ENCODE measurements around the gene PSMA5.

The PSMA5 gene

DNA sequence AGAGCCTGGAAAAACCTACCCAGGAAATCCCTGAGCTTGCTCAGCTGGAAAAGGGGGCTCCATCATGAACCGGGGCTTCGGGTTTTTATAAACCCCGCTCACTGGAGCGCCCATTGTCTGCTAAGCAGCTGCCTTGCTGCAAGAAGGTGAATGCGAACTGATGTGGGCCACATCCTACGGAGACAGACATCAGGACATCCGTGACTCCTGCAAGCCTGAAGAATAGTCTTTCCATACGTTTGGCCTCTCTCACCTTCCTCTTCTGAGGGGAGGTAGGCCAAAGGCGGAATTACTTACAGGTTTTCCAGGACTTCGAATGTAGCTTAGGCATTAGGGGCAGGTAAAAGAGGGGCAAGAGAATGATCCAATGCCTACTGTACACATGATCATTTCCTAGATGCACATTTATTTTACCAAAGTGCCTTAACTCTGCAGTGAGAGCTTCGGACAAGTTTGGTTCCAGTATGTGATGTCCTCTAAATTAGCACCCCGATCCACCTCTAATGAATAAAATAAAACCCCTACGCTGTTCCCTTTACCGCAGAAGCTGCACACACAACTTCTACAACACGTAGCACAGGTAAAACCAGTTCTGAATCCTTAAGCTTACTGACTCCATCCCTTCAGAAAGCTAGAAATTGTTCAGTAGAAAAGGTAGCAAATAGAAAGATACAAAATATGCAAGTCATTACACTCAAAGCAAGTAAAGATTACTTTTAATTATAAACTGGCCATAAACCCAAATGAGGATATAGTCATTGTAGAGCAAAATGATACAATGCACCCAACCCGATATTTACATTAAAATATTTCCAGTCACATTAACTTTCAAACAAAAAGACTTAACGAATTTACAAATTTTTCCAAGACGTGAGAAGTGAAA is 27.7 kb downstream of the PSMA5 start:
- TF ChIP-seq GATA3 (IDR thresholded peaks at IDR 0.05; ENCODE audit: low read depth, low read length) (no peak), GATA2 (IDR thresholded peaks at IDR 0.05; ENCODE audit: low read depth, low read length) (no peak)

DNA sequence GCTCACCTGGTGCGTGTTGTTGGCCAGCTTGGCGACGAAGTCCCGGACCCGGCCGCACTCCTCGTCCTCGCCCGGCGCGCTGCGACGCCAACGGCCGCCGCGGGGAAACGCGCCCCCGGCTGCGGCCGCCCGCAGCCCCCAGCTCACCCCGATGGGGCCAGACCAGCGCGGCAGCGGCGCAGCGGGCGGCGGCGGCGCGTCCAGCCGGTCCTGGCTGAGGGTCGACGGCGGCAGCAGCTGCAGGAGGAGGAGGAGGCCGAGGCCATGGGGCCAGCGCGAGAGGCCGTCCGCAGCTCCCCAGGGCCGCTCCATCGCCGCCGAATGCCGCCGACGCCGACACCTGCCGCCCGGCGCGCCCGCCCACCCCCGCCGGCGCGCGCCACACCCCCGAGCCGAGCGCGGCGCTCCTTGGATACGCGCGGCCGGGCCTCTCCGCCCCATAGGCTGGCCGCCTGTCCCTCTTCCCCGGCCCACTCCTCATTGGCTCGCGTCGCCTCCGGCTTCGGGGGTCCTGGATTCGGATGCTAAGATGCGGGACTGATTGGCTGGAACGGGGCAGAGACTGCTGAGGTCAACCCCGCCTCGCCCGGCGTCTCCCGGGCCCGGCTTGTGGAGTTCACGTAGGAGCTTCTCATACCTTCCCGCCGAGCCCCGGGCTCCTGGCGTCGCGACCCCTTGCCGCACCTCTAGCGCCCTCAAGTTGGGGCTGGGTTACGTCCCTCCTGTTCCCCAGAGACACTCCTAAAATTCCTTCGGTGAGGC is 28.5 kb downstream of the PSMA5 start, which contains the start of gene SORT1:
Gene SORT1, minus strand, starts transcription at position 338 of the 762 bp plus-strand sequence. Its CDS starts 26 bp downstream, at position 312.
- TF ChIP-seq GATA2 (IDR thresholded peaks at IDR 0.05; ENCODE audit: low read depth, low read length) (no peak), GATA3 (IDR thresholded peaks at IDR 0.05; ENCODE audit: low read depth, low read length) (no peak)

DNA sequence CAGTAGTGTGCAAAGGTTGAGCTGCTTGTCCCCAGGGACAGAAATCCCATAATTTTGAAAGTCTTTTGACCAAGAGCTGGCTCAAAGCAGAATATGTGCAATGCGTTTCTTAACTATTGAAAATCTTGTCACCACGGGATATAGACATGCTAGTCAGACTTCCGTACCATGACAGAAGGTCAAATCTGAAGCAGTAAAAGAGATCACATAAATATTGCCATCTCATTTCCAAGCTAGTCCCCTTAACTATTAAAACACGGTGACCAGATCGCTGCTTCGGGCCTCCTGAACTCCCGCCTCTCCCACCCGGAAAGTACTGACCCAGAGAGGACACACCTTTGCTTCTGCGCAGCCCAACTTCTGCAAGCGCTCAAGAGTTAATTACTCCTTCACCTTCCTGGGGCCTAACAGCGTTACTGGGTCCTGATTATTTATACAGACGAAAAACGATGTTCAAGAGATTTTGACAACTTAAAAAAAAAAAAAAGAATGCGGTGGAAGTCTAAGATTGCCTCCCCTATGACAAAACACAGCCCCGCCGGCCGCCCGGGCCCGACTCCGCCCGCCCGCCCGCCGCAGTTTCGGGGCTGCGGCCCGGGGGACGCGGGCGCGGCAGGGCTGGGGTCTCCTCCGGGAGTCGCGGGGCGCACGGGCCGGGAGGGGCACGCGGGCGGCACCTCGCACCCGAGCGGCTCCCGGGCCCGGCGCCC is 29.2 kb downstream of the PSMA5 start:
- TF ChIP-seq GATA2 (IDR thresholded peaks at IDR 0.05; ENCODE audit: low read depth, low read length), result no peak
- TF ChIP-seq GATA3 (IDR thresholded peaks at IDR 0.05; ENCODE audit: low read depth, low read length), result no peak

DNA sequence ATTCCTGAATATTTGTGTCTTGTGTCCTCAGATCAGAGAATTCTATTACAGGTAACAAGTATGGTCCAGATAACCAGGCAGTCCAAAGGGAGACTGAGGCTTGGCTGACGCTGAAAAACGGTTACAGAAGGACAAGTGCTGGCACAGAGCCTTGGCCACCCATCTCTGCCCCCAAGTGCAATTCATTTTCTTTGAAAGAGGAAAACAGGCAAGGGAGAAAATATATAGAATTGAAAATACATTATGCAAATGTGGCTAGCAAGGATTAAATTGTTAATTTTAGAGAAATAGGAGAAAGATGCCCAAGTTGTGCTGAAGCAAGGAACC is 29.8 kb downstream of the PSMA5 start:
- TF ChIP-seq GATA2 (IDR thresholded peaks at IDR 0.05; ENCODE audit: low read depth, low read length) (no peak), GATA3 (IDR thresholded peaks at IDR 0.05; ENCODE audit: low read depth, low read length) (no peak)

DNA sequence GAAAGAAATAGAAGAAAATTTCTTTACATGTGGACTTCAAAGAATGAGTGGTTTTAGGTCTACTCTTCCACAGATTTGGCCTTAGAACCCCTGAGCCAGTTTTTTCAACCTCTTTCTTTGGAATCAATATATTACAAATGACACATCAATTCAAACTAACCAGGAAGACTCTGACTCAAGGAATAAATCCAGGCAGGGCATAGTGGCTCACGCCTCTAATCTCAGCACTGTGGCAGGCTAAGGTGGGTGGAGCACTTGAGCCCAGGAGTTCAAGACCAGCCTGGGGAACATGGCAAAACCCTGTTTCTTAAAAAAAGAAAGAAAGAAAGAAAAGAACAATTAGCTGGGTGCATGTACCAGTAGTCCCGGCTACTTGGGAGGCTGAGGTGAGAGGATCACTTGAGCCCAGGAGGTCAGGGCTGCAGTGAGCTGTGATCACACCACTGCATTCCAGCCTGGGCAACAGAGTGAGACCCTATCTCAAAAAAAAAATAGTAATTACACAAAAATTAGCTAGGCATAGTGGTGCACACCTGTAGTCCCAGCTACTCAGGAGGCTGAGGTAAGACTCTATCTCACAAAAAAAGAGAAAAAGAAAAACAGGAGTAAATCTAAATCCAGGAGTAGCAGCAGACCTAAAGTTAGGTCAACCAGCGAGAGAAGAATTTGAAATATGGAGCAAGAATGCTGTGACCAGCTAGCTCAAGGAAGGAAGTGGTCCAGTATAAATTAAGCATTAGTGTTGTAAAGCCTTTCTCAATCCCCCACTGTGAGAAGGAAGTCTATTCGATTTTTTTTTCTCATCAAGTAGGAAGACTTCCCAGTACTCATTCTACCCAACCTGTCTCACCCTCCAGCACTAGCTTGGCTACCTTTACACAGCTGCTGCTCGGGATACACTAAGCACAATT is 30.4 kb downstream of the PSMA5 start:
- TF ChIP-seq GATA3 (IDR thresholded peaks at IDR 0.05; ENCODE audit: low read depth, low read length) (no peak), GATA2 (IDR thresholded peaks at IDR 0.05; ENCODE audit: low read depth, low read length) (no peak)

DNA sequence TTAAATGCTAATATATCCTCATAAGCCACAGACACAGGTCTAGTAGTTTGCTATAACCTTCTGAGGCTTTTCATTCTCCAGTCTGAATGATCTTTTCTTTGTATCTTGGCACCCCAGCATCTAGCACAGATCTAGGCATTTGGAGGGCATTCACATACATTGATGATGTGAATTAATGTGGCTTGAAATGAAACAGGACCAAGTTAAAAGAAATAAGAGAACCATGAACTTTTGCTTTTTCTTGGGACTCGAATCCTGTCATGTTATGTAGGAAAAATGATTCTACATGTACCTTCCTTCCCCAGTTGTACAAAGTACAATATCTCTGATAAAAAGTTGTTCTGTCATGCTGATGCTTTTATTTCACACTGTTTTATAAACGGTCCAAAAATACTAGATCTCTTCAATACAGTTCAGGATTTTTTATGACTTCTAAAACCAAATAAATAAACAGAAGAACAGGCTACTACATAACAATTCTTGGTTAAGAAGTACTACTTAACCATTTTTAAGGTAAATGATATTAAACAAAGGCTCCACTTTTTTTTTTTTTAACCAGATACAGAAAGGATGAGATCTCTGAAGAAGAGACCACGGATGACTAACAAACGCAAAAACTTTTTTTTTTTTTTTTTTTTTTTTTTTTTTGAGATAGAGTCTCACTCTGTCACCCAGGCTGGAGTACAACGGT is 31.5 kb downstream of the PSMA5 start:
- TF ChIP-seq GATA2 (IDR thresholded peaks at IDR 0.05; ENCODE audit: low read depth, low read length) (no peak), GATA3 (IDR thresholded peaks at IDR 0.05; ENCODE audit: low read depth, low read length) (no peak)

DNA sequence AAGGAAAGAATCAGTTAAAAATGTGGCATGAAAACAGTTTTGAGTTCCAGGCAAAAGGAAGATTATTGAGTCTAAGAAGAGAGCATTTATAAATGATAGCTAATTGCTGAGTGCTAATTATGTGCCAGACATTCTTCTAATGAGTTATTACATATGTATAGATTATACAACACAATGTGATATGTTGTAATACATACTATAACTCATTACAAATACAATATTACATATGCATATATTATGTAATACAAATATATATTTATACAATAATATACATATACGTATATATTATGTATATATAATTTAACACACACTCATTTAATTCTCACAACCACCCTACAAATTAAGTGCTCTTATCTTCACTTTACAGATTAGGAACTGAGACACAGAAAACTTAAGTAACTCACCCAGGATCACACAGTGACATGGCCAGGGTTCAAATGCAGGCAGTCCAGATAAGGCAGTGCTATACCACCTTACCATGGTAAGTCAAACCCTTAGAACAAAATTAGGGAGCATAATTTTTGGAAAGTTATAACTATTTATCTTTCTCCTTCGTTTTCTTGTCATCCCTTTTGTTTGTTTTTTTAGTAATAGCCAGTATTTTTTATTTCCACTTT is 32.5 kb downstream of the PSMA5 start:
- no peak for TF ChIP-seq GATA3 (IDR thresholded peaks at IDR 0.05; ENCODE audit: low read depth, low read length)
- TF ChIP-seq GATA2 (IDR thresholded peaks at IDR 0.05; ENCODE audit: low read depth, low read length), result no peak

DNA sequence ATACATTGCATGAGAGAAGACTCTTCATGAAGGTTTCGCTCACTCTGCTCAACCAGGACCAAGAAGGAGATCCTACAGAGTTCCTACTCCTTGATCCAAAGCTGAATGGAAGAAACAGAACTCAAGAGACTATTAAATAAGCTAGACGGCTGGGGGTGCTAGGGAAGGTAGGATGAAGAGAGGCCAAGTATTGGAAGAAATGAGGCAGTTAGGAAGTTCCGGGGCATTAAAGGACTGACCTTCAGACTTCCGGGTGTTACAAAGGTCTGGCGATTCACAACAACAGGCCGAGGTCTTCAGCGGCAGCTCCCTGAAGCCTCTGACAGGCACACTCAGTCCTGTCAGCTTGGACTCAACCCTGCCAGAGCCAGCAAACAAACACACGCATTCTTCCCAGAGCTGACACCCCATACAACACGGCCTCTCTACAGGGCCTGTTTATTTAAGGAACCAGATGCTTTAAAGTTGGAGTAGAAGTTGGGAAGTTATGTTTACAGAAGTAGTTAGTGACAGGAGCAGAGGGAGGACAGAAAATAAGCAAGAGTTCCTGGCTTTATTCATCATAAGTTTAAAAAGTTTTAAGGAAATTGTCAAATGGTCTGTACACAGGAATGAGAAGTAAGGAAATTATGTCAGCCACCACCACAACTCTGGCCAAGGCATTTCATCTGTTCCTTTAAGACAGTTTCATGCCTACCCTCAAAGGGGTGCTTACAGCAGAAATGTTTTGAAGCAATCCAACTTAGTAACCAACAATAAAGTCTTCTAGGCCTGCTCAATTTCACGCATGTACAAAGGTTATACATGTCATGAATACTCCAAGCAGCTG is 33.2 kb downstream of the PSMA5 start:
- TF ChIP-seq GATA2 (IDR thresholded peaks at IDR 0.05; ENCODE audit: low read depth, low read length), result no peak
- no peak for TF ChIP-seq GATA3 (IDR thresholded peaks at IDR 0.05; ENCODE audit: low read depth, low read length)

DNA sequence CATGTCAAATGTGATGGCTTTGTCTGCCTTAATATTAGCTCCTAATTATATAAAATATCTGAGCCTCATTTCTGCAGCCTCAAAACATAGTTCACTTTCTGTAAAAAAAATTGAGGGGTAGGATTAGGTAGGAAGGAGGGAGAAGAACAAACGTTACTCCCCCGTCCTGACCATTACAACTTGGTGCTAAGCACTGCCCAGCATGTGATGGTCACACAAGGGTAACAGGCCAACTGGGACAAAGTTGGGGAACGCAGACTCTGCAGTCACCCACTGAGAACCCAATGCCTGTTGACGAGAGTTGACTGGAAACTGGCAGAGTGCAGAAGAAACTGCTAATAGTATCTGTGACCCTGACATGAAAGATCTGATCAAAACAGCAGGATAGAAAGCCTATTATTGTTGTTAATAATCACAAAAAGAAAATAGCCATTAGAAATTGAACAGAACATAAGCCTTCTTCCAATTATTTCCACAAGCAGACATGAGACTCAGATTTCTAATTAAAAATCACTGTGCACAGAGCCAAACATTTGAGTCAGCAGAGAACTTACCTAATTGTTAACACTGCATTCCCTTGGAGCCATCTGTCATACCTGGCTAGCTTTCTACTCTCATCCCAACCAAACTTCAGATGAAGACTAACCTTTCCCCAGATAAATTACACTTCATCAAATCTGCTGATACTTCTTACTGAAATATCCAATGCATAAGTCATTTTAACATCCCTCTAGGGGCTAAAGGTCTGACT is 34.0 kb downstream of the PSMA5 start:
- TF ChIP-seq GATA2 (IDR thresholded peaks at IDR 0.05; ENCODE audit: low read depth, low read length) (no peak), GATA3 (IDR thresholded peaks at IDR 0.05; ENCODE audit: low read depth, low read length) (no peak)

DNA sequence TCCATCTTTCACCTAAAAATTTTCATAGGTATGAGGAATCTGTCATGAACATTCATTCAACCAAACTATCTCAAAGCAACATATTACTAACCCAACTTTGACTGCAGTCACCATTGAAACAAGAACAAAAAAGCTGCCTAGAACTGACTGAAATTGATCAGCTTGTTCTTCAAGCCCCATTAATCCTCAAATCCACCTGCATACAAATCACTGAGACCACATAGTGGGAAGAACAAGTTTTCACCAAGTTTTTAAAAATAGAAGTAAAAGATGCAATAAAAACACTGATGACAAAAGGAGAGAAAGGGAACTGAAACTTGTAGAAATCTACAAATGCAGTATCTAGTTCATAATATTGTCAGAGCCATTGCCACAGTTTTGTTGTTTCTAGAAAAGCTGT is 34.6 kb downstream of the PSMA5 start:
- TF ChIP-seq GATA3 (IDR thresholded peaks at IDR 0.05; ENCODE audit: low read depth, low read length) (no peak), GATA2 (IDR thresholded peaks at IDR 0.05; ENCODE audit: low read depth, low read length) (no peak)

DNA sequence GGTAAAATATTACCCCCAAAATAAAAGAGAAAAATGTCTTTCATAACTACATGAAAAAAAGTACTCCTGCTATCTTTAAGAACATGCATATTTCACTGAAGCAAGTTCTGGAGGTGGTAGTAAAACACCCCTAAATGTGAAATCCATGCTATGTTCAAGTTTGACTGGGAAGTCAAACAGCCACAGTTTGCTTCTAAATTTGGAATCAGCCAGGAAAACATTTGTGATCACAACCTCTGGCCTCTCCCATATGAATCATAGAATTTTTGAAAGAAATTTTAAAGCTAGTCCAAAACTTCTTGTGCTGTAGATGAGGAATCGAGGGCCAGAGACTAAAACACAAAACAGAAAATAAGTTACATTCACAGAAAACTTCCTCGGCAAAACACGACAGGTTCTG is 35.1 kb downstream of the PSMA5 start:
- TF ChIP-seq GATA2 (IDR thresholded peaks at IDR 0.05; ENCODE audit: low read depth, low read length) (no peak), GATA3 (IDR thresholded peaks at IDR 0.05; ENCODE audit: low read depth, low read length) (no peak)

Data from SH-SY5Y (cell line).